ENCODE data around the gene RTL9.
"Not testable (repeated sequence)": the region's sequence is repeated elsewhere in the genome, so short reads cannot be mapped to it uniquely, and the experiment has no call there.

Gene RTL9

GRCh38 chrX:110358548-110358947 lies at the start of gene RTL9:
RTL9 (plus strand) TSS chrX:110358848; CDS start chrX:110450618, 91,770 bp downstream.
- DNase-seq (ENCODE audit: low read depth in 2 of 2): no peak

- DNase-seq (ENCODE audit: low read depth in 2 of 2): no peak
Measured at GRCh38 chrX:110310000-110310790, 48.5 kb upstream of the RTL9 start.

DNA sequence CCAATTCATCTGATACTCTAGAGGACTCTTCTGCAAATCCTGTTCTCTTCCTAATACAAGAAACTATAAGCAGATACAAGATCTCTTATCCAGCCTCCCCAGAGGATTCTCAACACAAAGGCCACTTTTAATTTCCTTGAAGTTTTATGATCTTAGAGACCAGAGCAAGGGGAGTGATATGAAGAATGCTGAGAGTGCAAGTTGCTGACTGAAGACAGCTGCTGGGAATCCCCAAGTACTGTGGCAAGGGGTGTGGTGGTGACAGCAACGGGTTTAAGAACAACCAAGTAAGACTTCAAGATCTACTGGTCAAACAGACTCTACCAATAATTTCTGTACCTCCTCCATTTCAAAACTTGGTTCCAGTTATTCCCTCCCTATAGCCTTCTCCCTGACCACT lies 47.8 kb upstream of the RTL9 start:
- DNase-seq (ENCODE audit: low read depth in 2 of 2): no peak

DNA sequence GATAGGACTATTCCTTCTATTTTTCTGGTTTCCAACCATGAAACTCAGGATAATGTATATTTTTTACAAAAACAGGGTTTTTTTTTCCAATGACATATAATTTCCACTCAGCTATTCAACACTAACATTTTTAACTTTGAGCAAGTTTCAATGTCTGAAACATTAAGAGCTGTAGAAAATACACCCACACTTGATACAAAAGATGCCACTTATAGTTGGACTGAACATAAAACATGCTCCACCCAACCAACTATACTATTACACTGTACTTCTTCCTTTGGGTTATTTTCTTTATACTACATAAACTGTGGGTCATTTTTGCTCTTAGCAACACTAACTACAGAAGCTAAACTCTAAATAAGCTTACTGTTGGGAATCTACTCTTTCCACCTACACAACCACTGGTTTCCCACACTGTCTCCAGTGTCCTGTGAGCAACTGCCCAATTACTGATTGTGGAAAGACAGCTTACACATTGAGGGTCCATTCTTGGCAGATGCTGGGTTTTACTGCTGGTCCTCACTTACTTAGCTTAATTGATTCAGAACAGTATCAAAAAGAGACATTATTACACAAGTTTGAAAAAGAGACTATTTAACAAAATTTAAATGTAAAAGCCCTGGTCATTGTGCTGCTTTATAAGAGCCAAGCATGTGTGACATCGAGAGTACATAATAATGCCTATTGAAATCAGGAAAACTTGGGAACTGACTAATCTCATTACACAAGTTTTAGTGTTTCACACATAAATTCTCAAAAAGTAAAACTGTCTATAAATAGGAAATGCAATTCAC lies 47.0 kb upstream of the RTL9 start:
- DNase-seq (ENCODE audit: low read depth in 2 of 2): no peak

GRCh38 chrX:110315551-110315950 lies 43.1 kb upstream of the RTL9 start:
- no peak for DNase-seq (ENCODE audit: low read depth in 2 of 2)

- no peak for DNase-seq (ENCODE audit: low read depth in 2 of 2)
Measured at GRCh38 chrX:110316351-110317060, 42.1 kb upstream of the RTL9 start.

DNA sequence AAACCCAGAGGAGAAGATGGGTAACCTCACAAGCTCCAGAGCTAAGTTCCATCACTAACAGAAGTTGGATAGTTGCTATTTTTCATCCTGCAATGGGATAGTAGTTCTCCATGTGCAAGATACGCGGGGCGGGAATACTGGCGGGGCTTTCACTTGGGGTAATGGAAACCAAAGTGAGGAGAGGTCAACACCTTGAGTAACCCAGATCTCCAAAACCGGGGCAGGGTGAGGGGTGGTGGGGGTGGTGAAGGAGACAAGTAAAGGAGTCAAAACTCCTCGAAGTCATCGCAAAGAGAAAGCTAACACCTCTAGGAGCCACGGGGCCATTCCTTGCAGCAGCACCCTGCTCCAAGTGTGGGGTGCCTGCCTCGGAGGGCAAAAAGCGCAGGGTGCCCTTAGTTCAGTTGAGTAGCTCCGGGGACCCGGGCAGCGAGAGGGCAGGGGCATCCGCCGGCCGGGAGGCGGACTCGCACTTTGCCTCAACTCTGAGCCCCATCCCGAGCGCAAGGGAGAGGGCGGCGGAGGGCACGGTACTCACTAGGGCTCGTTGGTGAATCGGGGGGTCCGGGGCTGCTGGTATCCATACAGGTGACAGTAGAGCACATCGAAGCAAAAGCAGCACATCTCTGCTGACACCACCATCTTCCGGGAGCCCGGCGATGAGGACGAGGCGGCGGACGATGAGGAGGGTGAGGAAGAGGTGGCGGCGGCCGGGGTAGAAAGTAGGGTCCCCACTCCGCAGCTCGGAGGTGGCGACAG lies 41.4 kb upstream of the RTL9 start:
- DNase-seq (ENCODE audit: low read depth in 2 of 2): peak in 1 of 2 donors; percentile 1

GRCh38 chrX:110317820-110318663 lies 40.6 kb upstream of the RTL9 start, which contains the start of gene AMMECR1:
AMMECR1 (minus strand) TSS chrX:110318085; CDS start chrX:110318071, 14 bp downstream.
- DNase-seq (ENCODE audit: low read depth in 2 of 2): peak; percentile 59 to 60

GRCh38 chrX:110318664-110318968 lies 40.0 kb upstream of the RTL9 start:
- DNase-seq (ENCODE audit: low read depth in 2 of 2): no peak

DNA sequence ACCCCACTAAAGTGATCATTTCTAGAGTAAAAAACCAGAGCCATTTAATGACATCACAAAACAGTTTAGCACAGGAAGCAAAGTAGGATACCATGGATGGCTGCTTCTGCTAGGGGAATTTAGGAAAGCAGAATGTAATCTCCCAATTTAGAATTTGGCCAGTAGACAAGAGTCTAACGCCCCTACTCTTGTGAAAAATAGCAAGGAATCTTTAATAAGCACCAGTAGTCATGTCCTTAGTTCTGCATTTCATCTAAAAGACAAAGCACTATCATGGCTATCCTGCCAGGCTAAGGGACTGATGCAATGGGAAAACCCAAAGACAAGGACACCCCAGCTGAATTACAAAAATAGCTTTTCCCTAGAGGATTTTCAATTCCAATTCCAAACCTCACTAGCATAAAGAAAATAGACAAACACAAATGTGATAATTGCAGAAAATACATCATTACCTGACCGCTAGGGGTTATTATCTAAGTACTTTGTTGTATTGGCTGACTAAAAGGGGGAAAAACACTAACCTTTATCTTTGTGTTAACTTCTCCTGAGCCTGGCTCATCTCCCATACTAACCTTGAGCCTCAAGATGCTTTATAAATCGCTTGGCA lies 38.2 kb upstream of the RTL9 start:
- DNase-seq (ENCODE audit: low read depth in 2 of 2): no peak

DNA sequence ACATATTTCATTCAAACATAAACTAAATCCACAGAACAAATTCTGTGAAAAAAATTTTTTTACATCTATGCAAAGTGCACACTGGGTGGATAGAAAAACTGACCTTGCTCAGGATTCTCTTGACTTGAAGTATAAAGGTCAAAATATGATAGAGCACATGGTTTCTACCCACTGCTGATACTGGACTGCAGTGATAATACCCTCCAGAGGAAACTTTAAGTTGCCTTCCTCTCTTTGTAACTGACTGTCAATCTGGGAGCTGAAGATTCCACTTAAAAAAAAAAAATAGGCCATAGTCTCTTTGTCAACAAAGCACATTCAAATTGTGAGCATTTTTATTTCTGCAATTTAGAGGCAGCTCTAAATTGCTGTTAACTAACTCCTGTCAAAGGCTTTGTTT lies 37.6 kb upstream of the RTL9 start:
- DNase-seq (ENCODE audit: low read depth in 2 of 2): no peak

DNA sequence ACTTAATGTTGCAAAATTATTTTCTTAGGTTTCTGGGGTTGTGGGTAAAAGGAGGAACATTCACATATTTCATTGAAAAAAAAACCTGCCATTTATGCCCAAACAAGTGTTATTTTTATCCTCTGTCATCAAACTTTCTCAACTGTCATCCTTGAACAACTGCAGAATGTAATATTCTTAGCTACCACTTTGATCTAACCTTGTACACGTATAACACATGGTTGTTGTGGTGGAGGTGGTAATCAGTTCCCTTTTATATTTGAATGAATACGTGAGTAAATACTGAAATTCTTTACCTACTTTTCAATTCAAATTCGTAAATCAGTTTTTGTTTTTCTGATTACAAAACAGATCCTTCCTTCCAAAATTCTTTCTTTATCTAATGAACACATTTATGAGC lies 37.0 kb upstream of the RTL9 start:
- no peak for DNase-seq (ENCODE audit: low read depth in 2 of 2)

GRCh38 chrX:110322603-110323002 lies 36.0 kb upstream of the RTL9 start:
- DNase-seq (ENCODE audit: low read depth in 2 of 2): no peak

GRCh38 chrX:110326712-110327111 lies 31.9 kb upstream of the RTL9 start:
- no peak for DNase-seq (ENCODE audit: low read depth in 2 of 2)

DNA sequence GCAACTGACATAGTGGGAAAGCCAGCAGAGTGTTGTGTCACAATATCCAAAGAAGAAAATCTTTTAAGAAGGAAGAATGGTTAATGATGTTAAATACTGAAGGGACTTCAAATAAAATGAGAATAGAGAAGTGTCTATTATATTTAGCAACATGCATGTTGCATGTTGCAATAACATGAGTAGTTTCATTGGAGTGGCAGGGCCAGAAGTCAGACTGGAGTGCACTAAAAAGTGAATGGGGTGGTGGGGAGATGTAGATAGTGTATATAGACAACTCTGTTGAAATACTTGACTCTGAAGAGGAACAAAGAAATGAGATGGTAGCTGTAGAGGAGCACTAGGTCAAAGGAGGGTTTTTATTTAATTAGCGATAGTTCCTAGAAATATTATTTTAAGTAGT lies 31.3 kb upstream of the RTL9 start:
- no peak for DNase-seq (ENCODE audit: low read depth in 2 of 2)

DNA sequence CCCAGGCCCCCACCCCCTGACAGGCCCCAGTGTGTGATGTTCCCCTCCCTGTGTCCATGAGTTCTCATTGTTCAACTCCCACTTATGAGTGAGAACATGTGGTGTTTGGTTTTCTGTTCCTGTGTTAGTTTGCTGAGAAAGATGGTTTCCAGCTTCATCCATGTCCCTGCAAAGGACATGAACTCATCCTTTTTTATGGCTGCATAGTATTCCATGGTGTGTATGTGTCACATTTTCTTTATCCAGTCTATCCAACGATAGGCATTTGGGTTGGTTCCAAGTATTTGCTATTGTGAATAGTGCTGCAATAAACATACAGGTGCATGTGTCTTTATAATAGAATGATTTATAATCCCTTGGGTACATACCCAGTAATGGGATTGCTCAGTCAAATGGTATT lies 30.0 kb upstream of the RTL9 start:
- DNase-seq (ENCODE audit: low read depth in 2 of 2): not testable (repeated sequence)

GRCh38 chrX:110331444-110332030 lies 27.1 kb upstream of the RTL9 start:
- DNase-seq (ENCODE audit: low read depth in 2 of 2): no peak

- DNase-seq (ENCODE audit: low read depth in 2 of 2): not testable (repeated sequence)
Measured at GRCh38 chrX:110333458-110333857, 25.2 kb upstream of the RTL9 start.

GRCh38 chrX:110338935-110339334 lies 19.7 kb upstream of the RTL9 start:
- DNase-seq (ENCODE audit: low read depth in 2 of 2): no peak
